HPDE6-E6E7 (cell line): Measurements from ENCODE around the gene SLC6A11.

Experiments
- DNase-seq: peaks from one replicate; pipeline ENCODE4 v3.0.0; 2011; ENCODE audit warnings: missing footprints; ENCODE audit errors: extremely low spot score

SLC6A11 gene

GRCh38 chr3:10839167-10839566 is 23.1 kb downstream of the SLC6A11 start:
- DNase-seq, result no peak

GRCh38 chr3:10841100-10841499 is 25.1 kb downstream of the SLC6A11 start:
- no peak for DNase-seq

GRCh38 chr3:10843378-10843777 is 27.4 kb downstream of the SLC6A11 start:
- DNase-seq, result no peak

GRCh38 chr3:10845001-10845761 is 29.2 kb downstream of the SLC6A11 start:
- DNase-seq, result no peak

- no peak for DNase-seq
These were observed 30.0 kb downstream of the SLC6A11 start for GRCh38 chr3:10845839-10846656.

- DNase-seq, result no peak
These were observed 30.6 kb downstream of the SLC6A11 start for GRCh38 chr3:10846657-10846975.

GRCh38 chr3:10848261-10848660 is 32.2 kb downstream of the SLC6A11 start:
- DNase-seq, result no peak

GRCh38 chr3:10852066-10852808 is 36.2 kb downstream of the SLC6A11 start:
- no peak for DNase-seq

GRCh38 chr3:10855083-10855870 is 39.2 kb downstream of the SLC6A11 start:
- no peak for DNase-seq

GRCh38 chr3:10855871-10856662 is 40.0 kb downstream of the SLC6A11 start:
- DNase-seq, result no peak

- no peak for DNase-seq
These were observed 41.2 kb downstream of the SLC6A11 start for GRCh38 chr3:10857235-10857634.

GRCh38 chr3:10858091-10858490 is 42.1 kb downstream of the SLC6A11 start:
- no peak for DNase-seq

- no peak for DNase-seq
These were observed 51.4 kb downstream of the SLC6A11 start for GRCh38 chr3:10867384-10867783.

- DNase-seq, result no peak
These were observed 53.4 kb downstream of the SLC6A11 start for GRCh38 chr3:10869460-10869859.

GRCh38 chr3:10870296-10870695 is 54.3 kb downstream of the SLC6A11 start:
- DNase-seq, result no peak

GRCh38 chr3:10873415-10873814 is 57.4 kb downstream of the SLC6A11 start:
- DNase-seq, result no peak

GRCh38 chr3:10875914-10876313 is 59.9 kb downstream of the SLC6A11 start:
- no peak for DNase-seq

- no peak for DNase-seq
These were observed 60.6 kb downstream of the SLC6A11 start for GRCh38 chr3:10876661-10877060.

GRCh38 chr3:10882851-10883250 is 66.8 kb downstream of the SLC6A11 start:
- DNase-seq, result no peak

- no peak for DNase-seq
These were observed 67.6 kb downstream of the SLC6A11 start for GRCh38 chr3:10883478-10884234.
